HepG2 (cell line): ENCODE measurements around the gene PLEKHG4B. TPM values are rescaled to one million over a fixed set of nuclear protein-coding genes. Genes with fewer than 3 reads are reported as not detected.
A peak's percentile ranks its signal among the peaks of the same experiment; 100 is the strongest.

Experiments
- ATAC-seq: fragments of 200-7000 bp; cut with Tn5 transposase; 3 replicates; pipeline ENCODE4 v1.9.1; 2020; ENCODE audit warnings: mild to moderate bottlenecking, moderate library complexity
- BruUV-seq: library from RNA; stranded (reverse); fragments of 400-500 nt; replicated peaks from 2 replicates; lab custom pipeline; 2021; lab: Mats Ljungman, UMichigan
- CTCF ChIA-PET: fragments of 300-600 bp; formaldehyde crosslinking; extraction: SDS; loops from one replicate; lab custom pipeline; 2021; ENCODE audit warnings: low total read pairs, inconsistent platforms, low intra/inter-chr PET ratio; lab: Yijun Ruan, JAX
- POLR2A ChIA-PET: fragments of 350-600 bp; sonication (Branson Sonifier 250); formaldehyde crosslinking; loops from one replicate; lab custom pipeline; 2020; ENCODE audit warnings: antibody characterized with exemption, inconsistent platforms; lab: Yijun Ruan, JAX
- DNase-seq: peaks from one replicate; pipeline ENCODE4 v3.0.0-alpha.2; 2015; ENCODE audit warnings: low spot score
- FAIRE-seq: peaks from 3 replicates; lab custom pipeline; 2011; peaks lifted over from hg19 to GRCh38; lab: Jason Lieb, UNC
- H2AFZ ChIP-seq: one replicate; pipeline ENCODE4 v1.6.1; 2011; ENCODE audit warnings: low read length, inconsistent platforms
- H3K27ac ChIP-seq: fragments of 300-600 bp; 3 replicates; pipeline ENCODE4 v1.8.0; 2011; ENCODE audit warnings: mixed run types, mild to moderate bottlenecking, mixed read lengths, low read length, inconsistent platforms; ENCODE audit not compliant: insufficient read depth; ENCODE audit errors: extremely low read length
- H3K27me3 ChIP-seq, 2 experiments: fragments of 200-600 bp in 1 of 2; 2 replicates in 1 of 2; 3 replicates in 1 of 2; pipeline versions ENCODE4 v1.6.0 to v1.8.0; 2011; ENCODE audit warnings: low read length in 2 of 2, mild to moderate bottlenecking in 2 of 2, moderate library complexity in 2 of 2, inconsistent platforms in 1 of 2; ENCODE audit not compliant: insufficient read depth in 2 of 2, control insufficient read depth in 1 of 2
- H3K36me3 ChIP-seq, 2 experiments: fragments of 200-600 bp in 1 of 2; replicated peaks in 1 of 2; 2 replicates in 1 of 2; 3 replicates in 1 of 2; pipeline versions ENCODE4 v1.5.1 to v1.8.0; 2011; ENCODE audit warnings: low read length in 2 of 2, inconsistent platforms in 1 of 2; ENCODE audit not compliant: insufficient read depth in 2 of 2, control insufficient read depth in 1 of 2
- H3K4me1 ChIP-seq: 2 replicates; pipeline ENCODE4 v1.5.1; 2012; ENCODE audit warnings: low read length, inconsistent platforms; ENCODE audit not compliant: insufficient read depth
- H3K4me2 ChIP-seq: 2 replicates; pipeline ENCODE4 v1.6.0; 2011; ENCODE audit warnings: low read depth, low read length, inconsistent platforms
- H3K4me3 ChIP-seq, 3 experiments: fragments of 200-600 bp in 1 of 3; sonication (generic), shearing (Covaris generic) in 1 of 3; replicated peaks in 1 of 3; 2 replicates each; pipeline ENCODE4 v1.5.1; 2011 to 2016; ENCODE audit warnings: low read length in 3 of 3, inconsistent platforms in 2 of 3, low read depth in 2 of 3, mild to moderate bottlenecking in 2 of 3, control low read depth in 1 of 3, mixed read lengths in 1 of 3; ENCODE audit not compliant: insufficient read depth in 1 of 3
- H3K79me2 ChIP-seq: one replicate; pipeline ENCODE4 v1.6.1; 2011; ENCODE audit warnings: low read length, inconsistent platforms; ENCODE audit not compliant: insufficient read depth
- H3K9ac ChIP-seq: 2 replicates; pipeline ENCODE4 v1.6.0; 2011; ENCODE audit warnings: mild to moderate bottlenecking, low read depth, low read length, inconsistent platforms; ENCODE audit not compliant: insufficient read depth
- H3K9me3 ChIP-seq: 2 replicates; pipeline ENCODE4 v1.5.1; 2012; ENCODE audit warnings: mild to moderate bottlenecking, low read length
- H4K20me1 ChIP-seq: 2 replicates; pipeline ENCODE4 v1.6.0; 2011; ENCODE audit warnings: inconsistent platforms, mild to moderate bottlenecking, low read length, moderate library complexity; ENCODE audit not compliant: insufficient read depth
- SPEN ChIP-seq: sonication (generic); formaldehyde crosslinking; IDR thresholded peaks from 2 replicates; pipeline ENCODE4 v1.5.1; 2020; ENCODE audit warnings: low read depth, mild to moderate bottlenecking, missing genetic modification reagents
- ZNF331 ChIP-seq: sonication (generic); formaldehyde crosslinking; IDR thresholded peaks from 2 replicates; pipeline ENCODE4 v1.4.0; 2020; ENCODE audit warnings: missing genetic modification reagents
- WGBS: methylation state at CpG from one replicate; pipeline ENCODE4 v1.1.6; 2017; ENCODE audit warnings: low lambda C conversion rate; 5-methylcytosine and 5-hydroxymethylcytosine counted together
- in situ Hi-C: cut with HindIII; loops from 2 replicates; pipeline ENCODE4 v1.10.0; 2017; ENCODE audit warnings: low pct_unique_long_range_greater_than_20kb; ENCODE audit not compliant: extremely low pct_ligation_motif_present
- intact Hi-C: fragments of 100-400 bp; cut with micrococcal nuclease; formaldehyde crosslinking; loops from one replicate; pipeline ENCODE4 v1.10.0; 2022; ENCODE audit not compliant: unreplicated experiment
- polyA plus RNA-seq, 8 experiments: library from polyadenylated mRNA; depleted of rRNA in 3 of 8; stranded (reverse) in 7 of 8; unstranded in 1 of 8; fragments of >200 nt; fragmentation: Illumina TruSeq in 4 of 8; extraction: Trizol in 4 of 8; gene quantifications; 2 replicates each; pipeline versions ENCODE4 v1.2.1 to v1.2.3, GENCODE V29; 2011 to 2016; ENCODE audit warnings: low read depth in 4 of 8, missing spikeins in 1 of 8, mixed read lengths in 1 of 8; ENCODE audit not compliant: insufficient read depth in 1 of 8
- total RNA-seq, 5 experiments: library from RNA; depleted of rRNA; stranded (reverse); fragments of >200 nt; fragmentation: Illumina TruSeq; extraction: Trizol; gene quantifications; 2 replicates each; pipeline ENCODE4 v1.2.3, GENCODE V29; 2016; ENCODE audit warnings: low read depth in 1 of 5
- TF ChIP-seq, protein P1 (sequence below), 2 experiments: sonication (generic) in 1 of 2; formaldehyde crosslinking in 1 of 2; IDR thresholded peaks; 2 replicates each; pipeline versions ENCODE4 v1.4.0 to v1.6.1; 2018 to 2020; ENCODE audit warnings: missing genetic modification reagents in 2 of 2, borderline replicate concordance in 1 of 2, low read depth in 1 of 2, mild to moderate bottlenecking in 1 of 2, missing biosample characterization in 1 of 2
- TF ChIP-seq, protein P2 (sequence below): sonication (generic); formaldehyde crosslinking; IDR thresholded peaks from 2 replicates; pipeline ENCODE4 v1.9.0; 2021; ENCODE audit warnings: mild to moderate bottlenecking, missing genetic modification reagents
- TF ChIP-seq, protein P3 (sequence below): fragments of 450-650 bp; IDR thresholded peaks from 2 replicates; pipeline ENCODE4 v1.6.1; 2016

The PLEKHG4B gene
- total and polyA plus RNA-seq, 2 of the 13 experiments (the other 11 are each of a cell fraction or from before 2014, with no cell fraction given): 0.09 TPM; not detected in 1

DNA sequence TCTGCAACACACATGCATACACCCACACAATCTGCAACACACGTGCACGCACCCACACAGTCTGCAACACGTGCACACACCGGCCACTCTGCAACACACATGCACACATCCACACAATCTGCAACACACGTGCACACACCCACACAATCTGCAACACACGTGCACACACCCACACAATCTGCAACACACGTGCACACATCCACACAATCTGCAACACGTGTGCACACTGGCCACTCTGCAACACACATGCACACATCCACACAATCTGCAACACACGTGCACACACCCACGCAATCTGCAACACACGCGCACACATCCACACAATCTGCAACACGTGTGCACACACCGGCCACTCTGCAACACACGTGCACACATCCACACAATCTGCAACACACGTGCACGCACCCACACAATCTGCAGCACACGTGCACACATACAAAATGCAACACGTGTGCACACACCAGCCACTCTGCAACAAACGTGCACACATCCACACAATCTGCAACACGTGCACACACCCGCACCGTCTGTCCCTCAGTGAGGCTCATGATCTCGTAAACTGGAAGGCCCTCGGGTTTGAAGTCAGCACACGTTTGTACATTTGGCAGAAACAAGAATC is 18.4 kb downstream of the PLEKHG4B start:
- FAIRE-seq: no peak
- Histone ChIP-seq H3K79me2 (no peaks in the 10 kb centered on the region), H3K4me3 (no peak overlapping the region), H3K4me1 (no peaks in the 10 kb centered on the region), H3K27me3 (peaks cover 1 to 46% of the 10 kb centered on the region in 2 experiments; a peak in 4 of 5 replicates), H3K36me3 (no peaks in the 10 kb centered on the region), H3K4me2 (no peak overlapping the region), H3K9me3 (no peaks in the 10 kb centered on the region), H2AFZ (no peak overlapping the region), H4K20me1 (no peaks in the 10 kb centered on the region; the same call in 1 of the 2 replicates), H3K27ac (no peak overlapping the region), H3K9ac (no peak overlapping the region)
- no peak for TF ChIP-seq ZNF331 (CRISPR knock-in tag)
- TF ChIP-seq, protein P1, sequence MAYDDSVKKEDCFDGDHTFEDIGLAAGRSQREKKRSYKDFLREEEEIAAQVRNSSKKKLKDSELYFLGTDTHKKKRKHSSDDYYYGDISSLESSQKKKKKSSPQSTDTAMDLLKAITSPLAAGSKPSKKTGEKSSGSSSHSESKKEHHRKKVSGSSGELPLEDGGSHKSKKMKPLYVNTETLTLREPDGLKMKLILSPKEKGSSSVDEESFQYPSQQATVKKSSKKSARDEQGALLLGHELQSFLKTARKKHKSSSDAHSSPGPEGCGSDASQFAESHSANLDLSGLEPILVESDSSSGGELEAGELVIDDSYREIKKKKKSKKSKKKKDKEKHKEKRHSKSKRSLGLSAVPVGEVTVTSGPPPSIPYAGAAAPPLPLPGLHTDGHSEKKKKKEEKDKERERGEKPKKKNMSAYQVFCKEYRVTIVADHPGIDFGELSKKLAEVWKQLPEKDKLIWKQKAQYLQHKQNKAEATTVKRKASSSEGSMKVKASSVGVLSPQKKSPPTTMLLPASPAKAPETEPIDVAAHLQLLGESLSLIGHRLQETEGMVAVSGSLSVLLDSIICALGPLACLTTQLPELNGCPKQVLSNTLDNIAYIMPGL (CRISPR knock-in tag; IDR thresholded peaks at IDR 0.05; ENCODE audit: borderline replicate concordance in 1 of 2, low read depth in 1 of 2): no peak
- TF ChIP-seq SPEN: no peak
- TF ChIP-seq, protein P2, sequence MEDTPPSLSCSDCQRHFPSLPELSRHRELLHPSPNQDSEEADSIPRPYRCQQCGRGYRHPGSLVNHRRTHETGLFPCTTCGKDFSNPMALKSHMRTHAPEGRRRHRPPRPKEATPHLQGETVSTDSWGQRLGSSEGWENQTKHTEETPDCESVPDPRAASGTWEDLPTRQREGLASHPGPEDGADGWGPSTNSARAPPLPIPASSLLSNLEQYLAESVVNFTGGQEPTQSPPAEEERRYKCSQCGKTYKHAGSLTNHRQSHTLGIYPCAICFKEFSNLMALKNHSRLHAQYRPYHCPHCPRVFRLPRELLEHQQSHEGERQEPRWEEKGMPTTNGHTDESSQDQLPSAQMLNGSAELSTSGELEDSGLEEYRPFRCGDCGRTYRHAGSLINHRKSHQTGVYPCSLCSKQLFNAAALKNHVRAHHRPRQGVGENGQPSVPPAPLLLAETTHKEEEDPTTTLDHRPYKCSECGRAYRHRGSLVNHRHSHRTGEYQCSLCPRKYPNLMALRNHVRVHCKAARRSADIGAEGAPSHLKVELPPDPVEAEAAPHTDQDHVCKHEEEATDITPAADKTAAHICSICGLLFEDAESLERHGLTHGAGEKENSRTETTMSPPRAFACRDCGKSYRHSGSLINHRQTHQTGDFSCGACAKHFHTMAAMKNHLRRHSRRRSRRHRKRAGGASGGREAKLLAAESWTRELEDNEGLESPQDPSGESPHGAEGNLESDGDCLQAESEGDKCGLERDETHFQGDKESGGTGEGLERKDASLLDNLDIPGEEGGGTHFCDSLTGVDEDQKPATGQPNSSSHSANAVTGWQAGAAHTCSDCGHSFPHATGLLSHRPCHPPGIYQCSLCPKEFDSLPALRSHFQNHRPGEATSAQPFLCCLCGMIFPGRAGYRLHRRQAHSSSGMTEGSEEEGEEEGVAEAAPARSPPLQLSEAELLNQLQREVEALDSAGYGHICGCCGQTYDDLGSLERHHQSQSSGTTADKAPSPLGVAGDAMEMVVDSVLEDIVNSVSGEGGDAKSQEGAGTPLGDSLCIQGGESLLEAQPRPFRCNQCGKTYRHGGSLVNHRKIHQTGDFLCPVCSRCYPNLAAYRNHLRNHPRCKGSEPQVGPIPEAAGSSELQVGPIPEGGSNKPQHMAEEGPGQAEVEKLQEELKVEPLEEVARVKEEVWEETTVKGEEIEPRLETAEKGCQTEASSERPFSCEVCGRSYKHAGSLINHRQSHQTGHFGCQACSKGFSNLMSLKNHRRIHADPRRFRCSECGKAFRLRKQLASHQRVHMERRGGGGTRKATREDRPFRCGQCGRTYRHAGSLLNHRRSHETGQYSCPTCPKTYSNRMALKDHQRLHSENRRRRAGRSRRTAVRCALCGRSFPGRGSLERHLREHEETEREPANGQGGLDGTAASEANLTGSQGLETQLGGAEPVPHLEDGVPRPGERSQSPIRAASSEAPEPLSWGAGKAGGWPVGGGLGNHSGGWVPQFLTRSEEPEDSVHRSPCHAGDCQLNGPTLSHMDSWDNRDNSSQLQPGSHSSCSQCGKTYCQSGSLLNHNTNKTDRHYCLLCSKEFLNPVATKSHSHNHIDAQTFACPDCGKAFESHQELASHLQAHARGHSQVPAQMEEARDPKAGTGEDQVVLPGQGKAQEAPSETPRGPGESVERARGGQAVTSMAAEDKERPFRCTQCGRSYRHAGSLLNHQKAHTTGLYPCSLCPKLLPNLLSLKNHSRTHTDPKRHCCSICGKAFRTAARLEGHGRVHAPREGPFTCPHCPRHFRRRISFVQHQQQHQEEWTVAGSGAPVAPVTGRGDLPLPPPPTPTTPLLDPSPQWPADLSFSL: peak; percentile 17; the same call in 1 of the 2 replicates
- TF ChIP-seq, protein P3, sequence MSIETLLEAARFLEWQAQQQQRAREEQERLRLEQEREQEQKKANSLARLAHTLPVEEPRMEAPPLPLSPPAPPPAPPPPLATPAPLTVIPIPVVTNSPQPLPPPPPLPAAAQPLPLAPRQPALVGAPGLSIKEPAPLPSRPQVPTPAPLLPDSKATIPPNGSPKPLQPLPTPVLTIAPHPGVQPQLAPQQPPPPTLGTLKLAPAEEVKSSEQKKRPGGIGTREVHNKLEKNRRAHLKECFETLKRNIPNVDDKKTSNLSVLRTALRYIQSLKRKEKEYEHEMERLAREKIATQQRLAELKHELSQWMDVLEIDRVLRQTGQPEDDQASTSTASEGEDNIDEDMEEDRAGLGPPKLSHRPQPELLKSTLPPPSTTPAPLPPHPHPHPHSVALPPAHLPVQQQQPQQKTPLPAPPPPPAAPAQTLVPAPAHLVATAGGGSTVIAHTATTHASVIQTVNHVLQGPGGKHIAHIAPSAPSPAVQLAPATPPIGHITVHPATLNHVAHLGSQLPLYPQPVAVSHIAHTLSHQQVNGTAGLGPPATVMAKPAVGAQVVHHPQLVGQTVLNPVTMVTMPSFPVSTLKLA: peak; percentile 97
- no peak for DNase-seq
- no peak for ATAC-seq
- ChIA-PET CTCF (no interaction called here), POLR2A (no interaction called here)
- WGBS: 41% methylated on average over 26 of the region's 26 CpGs
- in situ Hi-C loops: no loop called here
- BruUV-seq: no TSS peak
- intact Hi-C loops: no loop called here
